C4-2B (cell line): Measurements from ENCODE around the gene MAML3.

Experiments
- H3K27ac ChIP-seq: fragments of 450-650 bp; 2 replicates; pipeline ENCODE4 v1.5.1; 2017
- CTCF ChIP-seq: fragments of 450-650 bp; conservative IDR thresholded peaks from 2 replicates; pipeline ENCODE4 v1.5.1; 2017; ENCODE audit warnings: mild to moderate bottlenecking
- ZFX ChIP-seq: fragments of 450-650 bp; IDR thresholded peaks from 2 replicates; pipeline ENCODE4 v1.6.1; 2017

MAML3 gene

GRCh38 chr4:140186082-140186438 is 32.1 kb upstream of the MAML3 start:
- no peak overlapping the region for H3K27ac ChIP-seq
- TF ChIP-seq CTCF: no peak
- TF ChIP-seq ZFX: no peak

GRCh38 chr4:140185412-140186081 is 31.6 kb upstream of the MAML3 start:
- no peak overlapping the region for H3K27ac ChIP-seq
- TF ChIP-seq ZFX: no peak
- no peak for TF ChIP-seq CTCF

GRCh38 chr4:140183270-140183669 is 29.3 kb upstream of the MAML3 start:
- TF ChIP-seq ZFX (no peak), CTCF (no peak)
- H3K27ac ChIP-seq: no peak overlapping the region

GRCh38 chr4:140180577-140180976 is 26.6 kb upstream of the MAML3 start:
- no peak overlapping the region for H3K27ac ChIP-seq
- TF ChIP-seq CTCF: no peak
- no peak for TF ChIP-seq ZFX

- no peak overlapping the region for H3K27ac ChIP-seq
- TF ChIP-seq CTCF: no peak
- no peak for TF ChIP-seq ZFX
These were observed 22.8 kb upstream of the MAML3 start for GRCh38 chr4:140176735-140177134.

GRCh38 chr4:140174543-140174942 is 20.6 kb upstream of the MAML3 start:
- no peak overlapping the region for H3K27ac ChIP-seq
- TF ChIP-seq ZFX: no peak
- no peak for TF ChIP-seq CTCF

- no peak overlapping the region for H3K27ac ChIP-seq
- TF ChIP-seq CTCF (no peak), ZFX (no peak)
These were observed 19.0 kb upstream of the MAML3 start for GRCh38 chr4:140172960-140173359.
